Ovary (tissue), 9 donors: Measurements from ENCODE around the gene NEDD4. TPM values are rescaled to one million over a fixed set of nuclear protein-coding genes. Genes with fewer than 3 reads are reported as not detected.

ENCODE experiments used
- DNase-seq, 5 donors: peaks; one replicate each; pipeline ENCODE4 v3.0.0-alpha.2; 2019 to 2020
- H3K27ac ChIP-seq, 2 donors: fragments of 200-600 bp; one replicate each; pipeline versions ENCODE4 v1.5.1 to v1.8.0; 2019 to 2022
- H3K27me3 ChIP-seq: fragments of 200-600 bp; one replicate; pipeline ENCODE4 v1.8.0; 2022
- H3K36me3 ChIP-seq: fragments of 200-600 bp; sonication (generic); one replicate; pipeline ENCODE4 v1.5.1; 2019
- H3K4me1 ChIP-seq: one replicate; pipeline ENCODE4 v1.8.1; 2013; ENCODE audit warnings: mild to moderate bottlenecking, moderate library complexity; ENCODE audit not compliant: insufficient read depth
- H3K4me3 ChIP-seq: fragments of 200-600 bp; sonication (generic); one replicate; pipeline ENCODE4 v1.5.1; 2017
- H3K9me3 ChIP-seq, 2 donors: fragments of 200-600 bp in 1 of 2; sonication (generic) in 1 of 2; one replicate each; pipeline versions ENCODE4 v1.5.1 to v1.8.1; 2013 to 2019; ENCODE audit warnings: mild to moderate bottlenecking in 1 of 2, moderate library complexity in 1 of 2
- EP300 ChIP-seq: sonication (generic); formaldehyde crosslinking; IDR thresholded peaks from one replicate; pipeline ENCODE4 v1.6.1; 2017; ENCODE audit warnings: antibody characterized with exemption
- POLR2A ChIP-seq: fragments of 450-650 bp; IDR thresholded peaks from one replicate; pipeline ENCODE4 v1.6.1; 2017; ENCODE audit warnings: antibody characterized with exemption, mild to moderate bottlenecking, moderate library complexity
- WGBS, 3 donors: extraction: QIAGEN DNeasy Blood & Tissue Kit in 1 of 3; methylation state at CpG; one replicate each; pipeline versions ENCODE4 v1.1.5 to v1.1.7; 2013 to 2017; 5-methylcytosine and 5-hydroxymethylcytosine counted together
- intact Hi-C, 4 donors: fragments of 100-400 bp; cut with DNase I; formaldehyde crosslinking; loops; one replicate each; pipeline versions ENCODE4 v1.11.0 to v1.15.1; 2022 to 2023
- polyA plus RNA-seq, 2 donors: library from polyadenylated mRNA; stranded (reverse); fragments of 200-250 nt in 1 of 2; fragments of 350-450 nt in 1 of 2; fragmentation: Illumina TruSeq in 1 of 2; extraction: RNeasy Lipid Tissue Mini Kit (QIAGEN cat#74804) in 1 of 2; gene quantifications; one replicate each; pipeline ENCODE4 v1.2.3, GENCODE V29; 2013 to 2014
- total RNA-seq, 7 donors: library from RNA; depleted of rRNA in 2 of 7; stranded (reverse); fragments of >200 nt in 2 of 7; fragmentation: NEBNext Ultra II Directional in 3 of 7; extraction: Animal tissue kit (Norgen Biotek cat#: 25700) in 3 of 7; gene quantifications; one replicate each; pipeline versions ENCODE4 v1.1.0 to v1.2.4, GENCODE V29; 2016 to 2023
- TF ChIP-seq, protein P1 (sequence below), 3 donors: fragments of 450-650 bp in 2 of 3; fragments of 200-600 bp in 1 of 3; IDR thresholded peaks; one replicate each; pipeline versions ENCODE4 v1.5.1 to v1.8.0; 2016 to 2022; ENCODE audit warnings: antibody characterized with exemption in 3 of 3, mild to moderate bottlenecking in 1 of 3
- donor health status: DM: no; HTN: no; CAD: no; lungs with moderate emphysema.
- donor health status: DM: no; HTN: no; CAD: no.
- donor health status: Bipolar disorder and iron deficiency.
- donor health status: DM: yes; HTN: yes; CAD: no.
- donor health status: DM: no; HTN: no; CAD: no.
- donor health status: DM: yes; HTN: yes; CAD: no.

Gene NEDD4
- total and polyA plus RNA-seq, 9 donors, result 3.8 to 12.6 (median 10.2) TPM

DNA sequence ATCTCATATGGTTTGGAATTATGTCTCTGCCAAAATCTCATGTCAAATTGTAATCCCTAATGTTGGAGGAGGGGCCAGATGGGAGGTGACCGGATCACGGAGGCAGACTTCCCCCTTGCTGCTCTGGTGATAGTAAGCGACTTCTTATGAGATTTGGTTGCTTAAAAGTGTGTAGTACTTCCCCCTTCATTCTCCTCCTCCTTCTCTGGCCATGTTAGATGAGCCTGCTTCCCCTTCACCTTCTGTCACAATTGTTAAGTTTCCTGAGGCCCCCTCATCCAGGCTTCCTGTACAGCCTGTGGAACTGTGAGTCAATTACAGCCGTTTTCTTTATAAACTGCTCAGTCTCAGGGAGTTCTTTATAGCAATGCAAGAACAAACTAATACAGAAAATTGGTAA lies 51.1 kb downstream of the NEDD4 start:
- intact Hi-C loops, result no loop called here
- no peak for DNase-seq
- Histone ChIP-seq H3K4me3 (no peak overlapping the region), H3K27me3 (no peaks in the 10 kb centered on the region), H3K4me1 (no peaks in the 10 kb centered on the region), H3K27ac (no peak overlapping the region), H3K9me3 (no peaks in the 10 kb centered on the region), H3K36me3 (no peaks in the 10 kb centered on the region)
- TF ChIP-seq EP300 (no peak), POLR2A (no peak)
- TF ChIP-seq, protein P1, sequence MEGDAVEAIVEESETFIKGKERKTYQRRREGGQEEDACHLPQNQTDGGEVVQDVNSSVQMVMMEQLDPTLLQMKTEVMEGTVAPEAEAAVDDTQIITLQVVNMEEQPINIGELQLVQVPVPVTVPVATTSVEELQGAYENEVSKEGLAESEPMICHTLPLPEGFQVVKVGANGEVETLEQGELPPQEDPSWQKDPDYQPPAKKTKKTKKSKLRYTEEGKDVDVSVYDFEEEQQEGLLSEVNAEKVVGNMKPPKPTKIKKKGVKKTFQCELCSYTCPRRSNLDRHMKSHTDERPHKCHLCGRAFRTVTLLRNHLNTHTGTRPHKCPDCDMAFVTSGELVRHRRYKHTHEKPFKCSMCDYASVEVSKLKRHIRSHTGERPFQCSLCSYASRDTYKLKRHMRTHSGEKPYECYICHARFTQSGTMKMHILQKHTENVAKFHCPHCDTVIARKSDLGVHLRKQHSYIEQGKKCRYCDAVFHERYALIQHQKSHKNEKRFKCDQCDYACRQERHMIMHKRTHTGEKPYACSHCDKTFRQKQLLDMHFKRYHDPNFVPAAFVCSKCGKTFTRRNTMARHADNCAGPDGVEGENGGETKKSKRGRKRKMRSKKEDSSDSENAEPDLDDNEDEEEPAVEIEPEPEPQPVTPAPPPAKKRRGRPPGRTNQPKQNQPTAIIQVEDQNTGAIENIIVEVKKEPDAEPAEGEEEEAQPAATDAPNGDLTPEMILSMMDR (IDR thresholded peaks at IDR 0.05), result no peak
- WGBS, 3 donors, result 86 to 92% (median 90%) methylated on average over 4 of the region's 4 CpGs

DNA sequence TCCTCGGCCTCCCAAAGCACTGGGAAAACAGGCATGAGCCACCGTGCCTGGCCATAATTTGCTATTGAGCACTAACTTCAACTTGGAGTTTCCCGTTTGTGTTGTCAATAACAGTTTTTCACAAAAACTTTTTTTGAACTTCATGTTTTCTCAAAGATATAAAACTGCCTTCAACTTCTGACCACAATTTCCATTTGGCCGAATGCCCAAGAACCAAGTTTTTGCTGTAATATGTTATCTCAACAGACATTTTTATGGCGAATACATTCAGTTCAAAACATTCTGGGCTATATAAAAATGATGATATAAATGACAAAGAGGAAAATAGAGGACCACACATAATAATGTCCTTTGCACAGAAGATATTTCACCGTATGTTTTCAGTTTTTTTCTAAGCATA lies 56.4 kb downstream of the NEDD4 start:
- TF ChIP-seq POLR2A (no peak), EP300 (no peak)
- TF ChIP-seq, protein P1 (IDR thresholded peaks at IDR 0.05), result no peak
- no peaks in the 10 kb centered on the region for H3K9me3 ChIP-seq
- H3K4me3 ChIP-seq, result no peak overlapping the region
- H3K36me3 ChIP-seq, result no peaks in the 10 kb centered on the region
- H3K27ac ChIP-seq, result no peak overlapping the region
- DNase-seq, result no peak
- H3K4me1 ChIP-seq, result no peaks in the 10 kb centered on the region
- WGBS, 3 donors, result 11 to 17% (median 16%) methylated on average over 6 of the region's 6 CpGs
- no peaks in the 10 kb centered on the region for H3K27me3 ChIP-seq
- intact Hi-C loops, result no loop called here

DNA sequence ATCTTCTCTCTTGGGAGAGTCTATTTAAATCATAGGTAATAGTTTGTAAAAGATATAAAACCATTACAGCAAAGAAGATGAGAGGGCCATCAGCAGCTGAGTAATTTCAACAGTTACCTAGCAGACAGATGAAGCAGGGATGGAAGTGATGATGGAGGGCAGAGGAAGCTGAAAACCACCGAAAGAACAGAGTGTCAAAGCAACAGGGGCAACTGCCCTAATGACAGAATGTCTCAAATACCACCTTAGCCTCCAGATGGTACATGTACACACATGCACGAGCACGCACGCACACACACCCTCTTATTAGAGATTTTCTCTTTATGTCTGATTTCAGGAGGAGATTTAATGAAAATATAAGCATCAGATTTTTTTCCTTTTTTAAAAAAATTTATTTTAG lies 64.5 kb downstream of the NEDD4 start:
- TF ChIP-seq, protein P1 (IDR thresholded peaks at IDR 0.05), result no peak
- TF ChIP-seq EP300 (no peak), POLR2A (no peak)
- intact Hi-C loops, result no loop called here
- no peaks in the 10 kb centered on the region for H3K36me3 ChIP-seq
- H3K4me1 ChIP-seq, result no peaks in the 10 kb centered on the region
- H3K27me3 ChIP-seq, result no peaks in the 10 kb centered on the region
- no peak overlapping the region for H3K4me3 ChIP-seq
- 90 to 93% (median 90%) methylated on average over 4 of the region's 4 CpGs for WGBS, 3 donors
- no peak for DNase-seq
- no peak overlapping the region for H3K27ac ChIP-seq
- H3K9me3 ChIP-seq, result no peaks in the 10 kb centered on the region

DNA sequence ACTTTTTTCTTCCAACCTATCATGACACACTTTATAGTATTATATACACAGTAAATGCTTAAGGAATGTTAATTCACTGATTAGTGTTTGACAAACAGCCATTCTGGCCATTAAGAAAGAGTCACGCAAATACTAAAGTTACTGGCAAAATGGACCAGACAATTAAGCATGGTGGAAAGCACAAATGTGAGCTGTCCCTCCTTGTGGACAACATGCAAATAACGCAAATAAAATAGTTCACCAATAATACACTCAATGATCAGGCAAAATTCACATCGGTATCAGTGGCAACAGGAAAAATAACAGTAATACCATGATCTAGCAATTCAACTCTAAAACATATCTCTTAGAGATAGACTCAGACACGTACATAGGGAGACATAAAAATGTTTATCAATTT lies 71.7 kb downstream of the NEDD4 start:
- TF ChIP-seq, protein P1 (IDR thresholded peaks at IDR 0.05), result no peak
- TF ChIP-seq EP300, result no peak
- Histone ChIP-seq H3K36me3 (no peaks in the 10 kb centered on the region), H3K27me3 (no peaks in the 10 kb centered on the region), H3K4me1 (no peaks in the 10 kb centered on the region), H3K9me3 (no peaks in the 10 kb centered on the region), H3K27ac (no peak overlapping the region), H3K4me3 (no peak overlapping the region)
- WGBS, 3 donors, result 96 to 97% (median 96%) methylated on average over 4 of the region's 4 CpGs
- intact Hi-C loops, result no loop called here
- DNase-seq, result no peak

DNA sequence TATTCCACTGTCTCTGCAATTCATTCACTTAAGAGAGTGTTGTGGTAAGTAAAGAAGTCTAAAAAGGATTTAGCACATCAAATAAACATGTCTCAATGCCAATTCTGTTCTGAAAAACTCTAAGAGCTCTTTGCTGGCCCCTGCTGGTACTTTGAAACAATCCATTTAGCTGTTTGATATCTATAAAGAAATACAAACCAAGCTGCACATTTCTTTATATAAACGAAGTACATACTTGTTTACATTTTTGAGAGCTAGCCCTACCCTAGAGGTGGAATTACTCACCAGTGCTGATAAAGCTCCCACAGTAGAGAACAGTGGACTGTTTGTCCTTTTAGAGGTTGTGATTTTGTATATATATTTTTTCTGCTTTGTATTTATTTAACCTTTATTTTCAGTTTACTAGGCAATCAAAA lies 75.5 kb downstream of the NEDD4 start:
- no peak overlapping the region for H3K4me3 ChIP-seq
- WGBS, 3 donors, result 0 to 2% (median 0%) methylated on average over 1 of the region's 1 CpG

More for the DNA sequence above, 75.5 kb downstream of the NEDD4 start:
- intact Hi-C loops, result no loop called here
- H3K9me3 ChIP-seq, result no peaks in the 10 kb centered on the region
- no peaks in the 10 kb centered on the region for H3K36me3 ChIP-seq
- peak in 1 of 5 donors; percentile 40 for DNase-seq
- no peak overlapping the region for H3K27ac ChIP-seq
- TF ChIP-seq EP300 (no peak), POLR2A (no peak)
- TF ChIP-seq, protein P1 (IDR thresholded peaks at IDR 0.05), result peak; percentile 23 to 33 (median 24)
- peaks cover 3% of the 10 kb centered on the region for H3K4me1 ChIP-seq
- no peaks in the 10 kb centered on the region for H3K27me3 ChIP-seq
